Esophagus muscularis mucosa (tissue), 4 donors: ENCODE measurements around the gene TTC33. TPM values are rescaled to one million over a fixed set of nuclear protein-coding genes. Genes with fewer than 3 reads are reported as not detected.
A peak's percentile ranks its signal among the peaks of the same experiment; 100 is the strongest.
"Not testable (repeated sequence)": the region's sequence is repeated elsewhere in the genome, so short reads cannot be mapped to it uniquely, and the experiment has no call there.

Source experiments
- DNase-seq: peaks from one replicate; pipeline ENCODE4 v3.0.0-alpha.2; 2017; ENCODE audit errors: extremely low spot score
- H3K27ac ChIP-seq, 4 donors: fragments of 200-600 bp; sonication (generic); replicated peaks in 1 of 4; 1 replicate in 3 of 4; 2 replicates in 1 of 4; pipeline ENCODE4 v1.5.1; 2016 to 2019; ENCODE audit warnings: mild to moderate bottlenecking in 1 of 4
- H3K27me3 ChIP-seq, 4 donors: fragments of 200-600 bp; sonication (generic); one replicate each; pipeline versions ENCODE4 v1.5.1 to v1.6.0; 2016 to 2019
- H3K36me3 ChIP-seq, 4 donors: fragments of 200-600 bp; sonication (generic); one replicate each; pipeline ENCODE4 v1.5.1; 2016 to 2019
- H3K4me1 ChIP-seq, 4 donors: fragments of 200-600 bp; sonication (generic); one replicate each; pipeline ENCODE4 v1.5.1; 2016 to 2019
- H3K4me3 ChIP-seq, 4 donors: fragments of 200-600 bp; sonication (generic); 1 replicate in 2 of 4; 2 replicates in 2 of 4; pipeline ENCODE4 v1.5.1; 2016 to 2019; ENCODE audit warnings: mild to moderate bottlenecking in 4 of 4, moderate library complexity in 1 of 4
- H3K9me3 ChIP-seq, 4 donors: fragments of 200-600 bp; sonication (generic); 1 replicate in 3 of 4; 2 replicates in 1 of 4; pipeline ENCODE4 v1.5.1; 2016 to 2019
- CTCF ChIP-seq, 3 experiments: fragments of 200-600 bp in 2 of 3; fragments of 450-650 bp in 1 of 3; sonication (generic) in 2 of 3; IDR thresholded peaks; one replicate each; pipeline ENCODE4 v1.5.1; 2017 to 2019; ENCODE audit warnings: antibody characterized with exemption in 3 of 3, mild to moderate bottlenecking in 2 of 3, moderate library complexity in 1 of 3
- EP300 ChIP-seq: sonication (generic); formaldehyde crosslinking; IDR thresholded peaks from one replicate; pipeline ENCODE4 v1.6.1; 2017; ENCODE audit warnings: antibody characterized with exemption
- POLR2A ChIP-seq: fragments of 450-650 bp; IDR thresholded peaks from one replicate; pipeline ENCODE4 v1.6.1; 2017; ENCODE audit warnings: antibody characterized with exemption, moderate library complexity, mild to moderate bottlenecking, low read depth
- POLR2AphosphoS5 ChIP-seq, 2 donors: sonication (generic); formaldehyde crosslinking; IDR thresholded peaks; one replicate each; pipeline ENCODE4 v1.6.1; 2017; ENCODE audit warnings: antibody characterized with exemption in 2 of 2
- WGBS: methylation state at CpG from one replicate; pipeline ENCODE4 v1.1.5; 2018; 5-methylcytosine and 5-hydroxymethylcytosine counted together
- intact Hi-C: fragments of 100-400 bp; cut with DNase I; formaldehyde crosslinking; loops from one replicate; pipeline ENCODE4 v1.15.1; 2023
- total RNA-seq, 4 donors: library from RNA; depleted of rRNA; stranded (reverse); fragments of >200 nt; gene quantifications; one replicate each; pipeline versions ENCODE4 v1.1.0 to v1.2.1, GENCODE V29; 2016

The TTC33 gene
- total RNA-seq, 4 donors from 2014 or later: 19.1 to 32.7 (median 24.0) TPM

DNA sequence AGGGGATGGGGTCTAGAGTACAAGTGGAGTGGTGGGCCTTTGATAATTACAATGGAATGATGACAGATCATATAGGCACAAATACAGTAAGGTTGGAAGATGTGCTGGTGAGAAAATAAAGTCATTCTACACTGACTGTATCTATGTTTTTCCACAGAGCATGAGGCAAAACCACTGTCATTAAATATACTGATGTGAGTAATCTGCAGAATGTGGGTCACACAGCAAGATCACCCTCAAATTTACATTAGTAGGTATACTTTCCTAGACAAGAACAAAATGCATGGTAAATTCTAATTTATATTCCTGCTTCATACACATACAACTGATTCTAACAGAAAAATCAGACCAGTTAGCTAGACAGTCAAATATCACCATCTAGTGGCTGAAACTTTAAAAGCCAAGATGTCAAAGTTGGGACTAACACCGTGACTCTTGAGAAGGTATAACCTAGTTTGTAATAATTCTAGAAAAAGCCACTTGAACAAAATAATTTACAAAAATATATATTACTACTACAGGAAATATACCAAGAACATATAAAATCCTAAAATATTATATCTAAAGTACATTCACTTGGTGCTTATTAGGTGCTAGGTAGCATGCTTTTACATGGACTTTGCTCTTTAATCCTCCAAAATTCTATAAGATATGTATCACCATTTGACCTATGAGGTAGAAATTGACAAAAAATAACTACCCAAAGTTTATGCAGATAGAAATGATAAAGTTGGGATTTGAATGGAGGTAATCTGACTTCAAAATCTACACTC lies 19.5 kb downstream of the TTC33 start:
- Histone ChIP-seq H3K4me3 (no peak overlapping the region), H3K4me1 (peaks cover 27 to 43% (median 35%) of the 10 kb centered on the region in 4 donors), H3K27ac (no peak overlapping the region), H3K9me3 (no peaks in the 10 kb centered on the region), H3K36me3 (peaks cover 2 to 16% (median 9%) of the 10 kb centered on the region in 4 donors), H3K27me3 (no peaks in the 10 kb centered on the region)
- TF ChIP-seq POLR2AphosphoS5 (IDR thresholded peaks at IDR 0.05): no peak
- TF ChIP-seq CTCF (IDR thresholded peaks at IDR 0.05): peak; percentile 50 to 75 (median 71)
- no peak for TF ChIP-seq POLR2A
- TF ChIP-seq EP300: no peak
- 7% methylated on average over 1 of the region's 1 CpG for WGBS
- intact Hi-C loops: no loop called here
- no peak for DNase-seq

- Histone ChIP-seq H3K27ac (no peak overlapping the region), H3K27me3 (no peaks in the 10 kb centered on the region), H3K4me3 (no peak overlapping the region), H3K4me1 (peaks cover 27 to 43% (median 35%) of the 10 kb centered on the region in 4 donors), H3K36me3 (peaks cover 0 to 10% (median 6%) of the 10 kb centered on the region in 4 donors), H3K9me3 (no peaks in the 10 kb centered on the region)
- no peak for DNase-seq
- no peak for TF ChIP-seq EP300
- TF ChIP-seq POLR2AphosphoS5 (IDR thresholded peaks at IDR 0.05): no peak
- TF ChIP-seq POLR2A: no peak
- no peak for TF ChIP-seq CTCF (IDR thresholded peaks at IDR 0.05)
- intact Hi-C loops: no loop called here
Observed at GRCh38 chr5:40735609-40736008, 20.2 kb downstream of the TTC33 start.

DNA sequence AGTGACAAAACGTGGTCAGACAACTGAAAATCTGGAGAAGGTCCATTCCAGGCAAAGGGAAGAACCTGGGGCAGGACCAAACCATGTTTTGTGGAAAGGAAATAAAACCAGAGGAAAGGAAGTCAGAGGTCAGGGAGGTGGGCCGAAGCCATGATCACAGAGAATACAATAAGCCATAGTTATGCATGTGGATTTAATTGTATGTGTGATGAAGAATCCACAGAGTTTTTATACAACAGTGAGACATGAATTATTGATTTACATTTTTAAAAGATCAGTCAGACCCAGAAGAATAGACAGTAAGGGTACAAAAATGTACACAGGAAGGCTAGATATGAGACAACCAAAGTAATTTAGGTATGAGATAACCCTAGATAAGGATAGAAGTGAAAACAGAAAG lies 20.8 kb downstream of the TTC33 start:
- WGBS: 73% methylated on average over 2 of the region's 2 CpGs
- DNase-seq: no peak
- H3K27me3 ChIP-seq: no peaks in the 10 kb centered on the region
- H3K4me3 ChIP-seq: no peak overlapping the region
- H3K36me3 ChIP-seq: peaks cover 0 to 8% (median 4%) of the 10 kb centered on the region in 4 donors
- no peak overlapping the region for H3K27ac ChIP-seq
- intact Hi-C loops: loop anchor here (5.0 kb wide), 1 partner anchor 1023 kb away; no protein-coding TSS in a partner anchor
- peaks cover 27 to 43% (median 35%) of the 10 kb centered on the region in 4 donors for H3K4me1 ChIP-seq
- no peaks in the 10 kb centered on the region for H3K9me3 ChIP-seq
- TF ChIP-seq EP300: no peak

DNA sequence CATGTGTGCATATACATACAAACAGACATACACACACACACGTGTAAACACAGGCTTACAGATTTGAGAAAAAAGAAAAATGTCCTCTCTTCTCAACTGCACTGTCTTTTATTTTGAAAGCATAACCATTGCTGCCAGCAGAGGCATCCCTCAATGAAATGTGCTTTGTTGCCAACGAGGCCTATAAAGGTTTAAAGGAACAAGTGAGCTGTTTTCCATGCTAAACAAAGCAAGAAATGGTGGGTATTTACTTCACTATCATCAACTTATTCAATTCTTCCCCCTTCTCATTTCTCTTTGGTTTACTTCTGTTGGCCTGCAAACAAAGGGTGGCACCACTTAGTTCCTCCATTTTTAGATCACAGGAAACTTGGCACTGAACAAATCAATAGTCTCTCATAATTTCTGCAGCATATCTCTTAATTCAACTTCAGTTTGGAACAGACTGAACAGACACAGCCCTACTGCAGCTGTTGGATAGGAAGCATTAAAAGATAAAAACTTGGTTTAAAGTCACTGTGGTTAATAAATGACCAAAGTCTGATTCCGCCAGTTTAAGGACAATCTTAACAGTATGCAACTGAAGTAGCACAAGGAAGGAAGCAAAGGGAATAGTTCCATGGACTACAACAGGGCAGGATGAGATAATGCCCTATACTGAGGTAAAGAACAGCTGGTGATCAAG lies 21.7 kb downstream of the TTC33 start:
- peaks cover 27 to 43% (median 35%) of the 10 kb centered on the region in 4 donors for H3K4me1 ChIP-seq
- TF ChIP-seq EP300 (no peak), POLR2AphosphoS5 (IDR thresholded peaks at IDR 0.05) (no peak)
- WGBS: 45% methylated on average over 3 of the region's 3 CpGs
- H3K27me3 ChIP-seq: no peaks in the 10 kb centered on the region
- no peak for DNase-seq
- intact Hi-C loops: loop anchor here (5.0 kb wide), 1 partner anchor 1022 kb away; no protein-coding TSS in a partner anchor
- no peaks in the 10 kb centered on the region for H3K9me3 ChIP-seq
- no peak overlapping the region for H3K27ac ChIP-seq
- H3K4me3 ChIP-seq: no peak overlapping the region
- peaks cover 0 to 6% (median 2%) of the 10 kb centered on the region in 4 donors for H3K36me3 ChIP-seq

GRCh38 chr5:40733434-40733833 lies 22.3 kb downstream of the TTC33 start:
- H3K4me3 ChIP-seq: no peak overlapping the region
- WGBS: 83% methylated on average over 2 of the region's 2 CpGs
- no peak overlapping the region for H3K27ac ChIP-seq
- H3K4me1 ChIP-seq: peaks cover 27 to 43% (median 35%) of the 10 kb centered on the region in 4 donors
- TF ChIP-seq CTCF (IDR thresholded peaks at IDR 0.05) (no peak), EP300 (no peak), POLR2A (no peak), POLR2AphosphoS5 (IDR thresholded peaks at IDR 0.05) (no peak)
- peaks cover 0 to 8% (median 0%) of the 10 kb centered on the region in 4 donors for H3K36me3 ChIP-seq
- intact Hi-C loops: loop anchor here (5.0 kb wide), 1 partner anchor 1021 kb away; no protein-coding TSS in a partner anchor
- DNase-seq: no peak
- H3K27me3 ChIP-seq: no peaks in the 10 kb centered on the region
- no peaks in the 10 kb centered on the region for H3K9me3 ChIP-seq

GRCh38 chr5:40722497-40722911 lies 33.3 kb downstream of the TTC33 start:
- DNase-seq, H3K27ac ChIP-seq, H3K4me3 ChIP-seq, H3K4me1 ChIP-seq, intact Hi-C loops, H3K9me3 ChIP-seq, H3K27me3 ChIP-seq: not testable (repeated sequence)
- peaks cover 0 to 63% (median 18%) of the 10 kb centered on the region in 4 donors for H3K36me3 ChIP-seq
- WGBS: no CpG with 5 or more reads among the region's 37 CpGs
